Measurements from ENCODE around the gene STK25. TPM values are rescaled to one million over a fixed set of nuclear protein-coding genes. Genes with fewer than 3 reads are reported as not detected.
"Not testable (repeated sequence)": the region's sequence is repeated elsewhere in the genome, so short reads cannot be mapped to it uniquely, and the experiment has no call there.

The STK25 gene
- total RNA-seq, 2 donors from 2014 or later = 87.8 to 144 TPM

- intact Hi-C loops (cut with DNase I) = no loop called here
- Histone ChIP-seq H3K9ac (ENCODE audit: low read depth in 2 of 2, low read length in 2 of 2) (peak overlapping the region; percentile 78), H3K4me3 (peak overlapping the region; percentile 90), H3K9me3 (no peaks in the 10 kb centered on the region), H3K27ac (peak overlapping the region; percentile 69), H3K36me3 (no peaks in the 10 kb centered on the region), H3K4me1 (peaks cover 8% of the 10 kb centered on the region), H3K27me3 (no peaks in the 10 kb centered on the region)
- no peak for DNase-seq
- no peak for TF ChIP-seq CTCF (IDR thresholded peaks at IDR 0.05)
Measured at GRCh38 chr2:241507430-241508239, 749 bp downstream of the STK25 start.

- Histone ChIP-seq H3K9ac (ENCODE audit: low read depth in 2 of 2, low read length in 2 of 2) (peak overlapping the region; percentile 78), H3K4me1 (peaks cover 8% of the 10 kb centered on the region), H3K27me3 (no peaks in the 10 kb centered on the region), H3K27ac (no peak overlapping the region), H3K4me3 (peak overlapping the region; percentile 90), H3K9me3 (no peaks in the 10 kb centered on the region), H3K36me3 (no peaks in the 10 kb centered on the region)
- no peak for TF ChIP-seq CTCF (IDR thresholded peaks at IDR 0.05)
- intact Hi-C loops (cut with DNase I) = no loop called here
- DNase-seq = no peak
Measured at GRCh38 chr2:241506793-241507429, 1.5 kb downstream of the STK25 start.

GRCh38 chr2:241506317-241506716, 2.1 kb downstream of the STK25 start:
- DNase-seq; intact Hi-C loops (cut with DNase I); H3K9me3 ChIP-seq; H3K4me3 ChIP-seq; H3K27me3 ChIP-seq; H3K9ac ChIP-seq (ENCODE audit: low read depth in 2 of 2, low read length in 2 of 2); H3K4me1 ChIP-seq; H3K27ac ChIP-seq; H3K36me3 ChIP-seq: not testable (repeated sequence)

- DNase-seq = no peak
- no peaks in the 10 kb centered on the region for H3K9me3 ChIP-seq
- no peaks in the 10 kb centered on the region for H3K27me3 ChIP-seq
- no peak for TF ChIP-seq CTCF (IDR thresholded peaks at IDR 0.05)
- intact Hi-C loops (cut with DNase I) = no loop called here
- peaks cover 8% of the 10 kb centered on the region for H3K4me1 ChIP-seq
- H3K4me3 ChIP-seq = no peak overlapping the region
- no peaks in the 10 kb centered on the region for H3K36me3 ChIP-seq
- no peak overlapping the region for H3K27ac ChIP-seq
- H3K9ac ChIP-seq (ENCODE audit: low read depth in 2 of 2, low read length in 2 of 2) = no peak overlapping the region
Measured at GRCh38 chr2:241505781-241506201, 2.6 kb downstream of the STK25 start.

- intact Hi-C loops (cut with DNase I) = no loop called here
- TF ChIP-seq CTCF (IDR thresholded peaks at IDR 0.05) = no peak
- DNase-seq = no peak
Measured at GRCh38 chr2:241505086-241505780, 3.2 kb downstream of the STK25 start.

More at GRCh38 chr2:241505086-241505780, 3.2 kb downstream of the STK25 start:
- Histone ChIP-seq H3K27ac (no peak overlapping the region), H3K4me1 (peaks cover 8% of the 10 kb centered on the region), H3K9ac (ENCODE audit: low read depth in 2 of 2, low read length in 2 of 2) (no peak overlapping the region), H3K36me3 (no peaks in the 10 kb centered on the region), H3K4me3 (no peak overlapping the region), H3K27me3 (no peaks in the 10 kb centered on the region), H3K9me3 (no peaks in the 10 kb centered on the region)

Data from colonic mucosa (tissue), 4 donors.